Measurements from ENCODE around the gene ANKRD52. TPM values are rescaled to one million over a fixed set of nuclear protein-coding genes. Genes with fewer than 3 reads are reported as not detected.

The ANKRD52 gene
- total and polyA plus RNA-seq, 10 of the 15 experiments (the other 5 are each of a cell fraction or from before 2014, with no cell fraction given): 0.90 to 55.3 (median 16.1) TPM

DNA sequence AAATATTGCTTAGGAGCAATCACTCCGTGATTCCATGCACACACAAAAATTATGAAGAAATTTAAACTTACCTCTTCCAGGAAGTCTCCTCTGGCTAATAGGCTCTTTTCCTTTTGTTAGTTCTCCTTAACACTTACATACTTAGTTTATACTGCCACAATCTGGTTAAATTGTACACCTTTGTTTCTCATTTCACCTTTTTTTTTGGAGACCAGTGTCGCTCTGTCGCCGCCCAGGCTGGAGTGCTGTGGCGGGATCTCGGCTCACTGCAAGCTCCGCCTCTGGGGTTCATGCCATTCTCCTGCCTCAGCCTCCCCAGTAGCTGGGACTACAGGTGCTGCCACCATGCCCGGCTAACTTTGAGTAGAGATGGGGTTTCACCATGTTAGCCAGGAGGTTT is 2.2 kb upstream of the ANKRD52 start:
- intact Hi-C loops (cut with micrococcal nuclease; ENCODE audit: unreplicated experiment) (loop anchor here (10.0 kb wide), 1 partner anchor 204 kb away; the partner anchor contains the start of gene SPRYD4), in situ Hi-C loops (cut with MboI) (no loop called here)
- WGBS (ENCODE audit: insufficient coverage, insufficient replicate concordance, low lambda C conversion rate, missing lambda C conversion rate): 86% methylated on average over 8 of the region's 8 CpGs
- POLR2A ChIA-PET: no interaction called here
- no peaks in the 10 kb centered on the region for H4K20me1 ChIP-seq (ENCODE audit: control insufficient read depth, insufficient read depth)
- DNase-seq (ENCODE audit: low read depth, low spot score): no peak
- H3K36me3 ChIP-seq (ENCODE audit: control insufficient read depth in 2 of 2, insufficient read depth in 2 of 2, low read length in 1 of 2): peaks cover 1 to 7% of the 10 kb centered on the region in 2 experiments
- RAD21 ChIA-PET (ENCODE audit: unreplicated experiment): no interaction called here
- peaks cover 7% of the 10 kb centered on the region for H3K4me1 ChIP-seq (ENCODE audit: control insufficient read depth, insufficient read depth, low read length)
- no peaks in the 10 kb centered on the region for H3K9me3 ChIP-seq (replicated peaks; ENCODE audit: control insufficient read depth, insufficient read depth, low read length)
- H2AFZ ChIP-seq (ENCODE audit: control insufficient read depth, low read depth, low read length): no peak overlapping the region
- BruUV-seq (replicated peaks): no TSS peak
- SMC1A ChIA-PET (ENCODE audit: uncharacterized antibody, unreplicated experiment): no interaction called here
- no peak overlapping the region for H3K4me3 ChIP-seq
- H3K27ac ChIP-seq (ENCODE audit: control insufficient read depth, insufficient read depth): no peak overlapping the region
- no peaks in the 10 kb centered on the region for H3K27me3 ChIP-seq (replicated peaks in 1 of 2; ENCODE audit: control insufficient read depth in 2 of 2, insufficient read depth in 2 of 2, low read length in 1 of 2)
- H3K9ac ChIP-seq (ENCODE audit: control insufficient read depth, insufficient read depth, low read length): no peak overlapping the region
- no peak for TF ChIP-seq EGR1 (IDR thresholded peaks at IDR 0.05; ENCODE audit: borderline replicate concordance in 1 of 2, low read depth in 2 of 2, low read length in 2 of 2)
- TF ChIP-seq BRCA1 (IDR thresholded peaks at IDR 0.05; ENCODE audit: low read depth, low read length): no peak
- no peak for TF ChIP-seq SMARCA5 (IDR thresholded peaks at IDR 0.05)
- no peak for TF ChIP-seq BACH1 (IDR thresholded peaks at IDR 0.05; ENCODE audit: borderline replicate concordance)
- FAIRE-seq: no peak
- peaks cover 11% of the 10 kb centered on the region for H3K79me2 ChIP-seq (ENCODE audit: control insufficient read depth, insufficient read depth, low read length)
- no peak overlapping the region for H3K4me2 ChIP-seq (ENCODE audit: control insufficient read depth, insufficient read depth)
- CTCF ChIA-PET: interaction anchor here (0.9 to 1.4 kb wide), 2 partner anchors 18 to 69 kb away, joined by 3 to 5 read pairs; no protein-coding TSS in a partner anchor
- no peak for ATAC-seq

DNA sequence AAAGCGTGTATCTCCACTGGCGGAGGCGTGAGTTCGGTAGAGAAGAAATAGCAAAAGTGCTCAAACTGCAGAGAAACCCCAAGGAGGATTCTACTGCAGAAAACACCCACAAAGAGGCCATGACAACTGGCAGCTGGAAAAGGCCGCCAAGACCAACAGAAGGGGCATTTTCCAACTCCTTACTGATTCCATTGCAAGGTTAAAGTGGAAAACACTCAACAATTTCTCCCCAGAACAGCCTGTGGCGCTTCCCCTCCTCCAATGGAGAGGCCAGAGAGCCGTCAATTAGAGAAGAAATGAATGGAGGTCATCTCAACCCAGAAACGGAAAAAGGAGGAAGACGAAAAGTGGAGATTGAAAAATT is 618 bp upstream of the ANKRD52 start:
- no peaks in the 10 kb centered on the region for H3K9me3 ChIP-seq (replicated peaks; ENCODE audit: control insufficient read depth, insufficient read depth, low read length)
- no peaks in the 10 kb centered on the region for H3K27me3 ChIP-seq (replicated peaks in 1 of 2; ENCODE audit: control insufficient read depth in 2 of 2, insufficient read depth in 2 of 2, low read length in 1 of 2)
- H3K27ac ChIP-seq (ENCODE audit: control insufficient read depth, insufficient read depth): peak overlapping the region; percentile 73; the same call in 1 of the 2 replicates
- ChIA-PET CTCF (interaction anchor here (0.7 to 3.5 kb wide), 14 partner anchors 7 to 320 kb away, joined by 3 to 25 read pairs (median 4); partner anchors contain the start of genes CNPY2, COQ10A, IL23A and RNF41), SMC1A (ENCODE audit: uncharacterized antibody, unreplicated experiment) (interaction anchor here (0.7 to 1.4 kb wide), 4 partner anchors 15 to 205 kb away, joined by 3 to 5 read pairs (median 4); partner anchors contain the start of gene RNF41), RAD21 (ENCODE audit: unreplicated experiment) (interaction anchor here (0.6 to 2.8 kb wide), 5 partner anchors 37 to 290 kb away, joined by 3 to 12 read pairs (median 8); partner anchors contain the start of genes CS and RNF41), POLR2A (interaction anchor here (0.8 to 1.7 kb wide), 3 partner anchors 37 to 141 kb away, joined by 3 to 8 read pairs (median 4); partner anchors contain the start of genes RNF41 and ZC3H10)
- no peaks in the 10 kb centered on the region for H4K20me1 ChIP-seq (ENCODE audit: control insufficient read depth, insufficient read depth)
- BruUV-seq (replicated peaks): no TSS peak
- peak overlapping the region; percentile 95 for H3K4me3 ChIP-seq
- intact Hi-C loops (cut with micrococcal nuclease; ENCODE audit: unreplicated experiment): loop anchor here (2.0 kb wide), 2 partner anchors 132 to 140 kb away; partner anchors contain the start of gene ZC3H10
- peaks cover 1 to 8% of the 10 kb centered on the region in 2 experiments for H3K36me3 ChIP-seq (ENCODE audit: control insufficient read depth in 2 of 2, insufficient read depth in 2 of 2, low read length in 1 of 2)
- peaks cover 11% of the 10 kb centered on the region for H3K79me2 ChIP-seq (ENCODE audit: control insufficient read depth, insufficient read depth, low read length)
- TF ChIP-seq NFXL1 (IDR thresholded peaks at IDR 0.05; ENCODE audit: borderline replicate concordance): no peak
- no peak for TF ChIP-seq FOXK2 (IDR thresholded peaks at IDR 0.05)
- TF ChIP-seq ZNF207 (IDR thresholded peaks at IDR 0.05; ENCODE audit: borderline replicate concordance): no peak
- no peak for TF ChIP-seq ETV6 (conservative IDR thresholded peaks at IDR 0.05 in 1 of 2, IDR thresholded peaks at IDR 0.05 in 1 of 2; ENCODE audit: borderline replicate concordance in 1 of 2, low read depth in 1 of 2)
- no peak for TF ChIP-seq HCFC1 (IDR thresholded peaks at IDR 0.05; ENCODE audit: low read length)
- no peak for TF ChIP-seq STAT3 (IDR thresholded peaks at IDR 0.05; ENCODE audit: low read depth, low read length)
- no peak for TF ChIP-seq STAT1 (conservative IDR thresholded peaks at IDR 0.05)
- no peak for TF ChIP-seq CBX5 (IDR thresholded peaks at IDR 0.05; ENCODE audit: low read depth)
- no peak for TF ChIP-seq MXI1 (IDR thresholded peaks at IDR 0.05; ENCODE audit: low read depth, low read length)
- TF ChIP-seq CREM (IDR thresholded peaks at IDR 0.05; ENCODE audit: low read depth): no peak
- TF ChIP-seq, protein P1, sequence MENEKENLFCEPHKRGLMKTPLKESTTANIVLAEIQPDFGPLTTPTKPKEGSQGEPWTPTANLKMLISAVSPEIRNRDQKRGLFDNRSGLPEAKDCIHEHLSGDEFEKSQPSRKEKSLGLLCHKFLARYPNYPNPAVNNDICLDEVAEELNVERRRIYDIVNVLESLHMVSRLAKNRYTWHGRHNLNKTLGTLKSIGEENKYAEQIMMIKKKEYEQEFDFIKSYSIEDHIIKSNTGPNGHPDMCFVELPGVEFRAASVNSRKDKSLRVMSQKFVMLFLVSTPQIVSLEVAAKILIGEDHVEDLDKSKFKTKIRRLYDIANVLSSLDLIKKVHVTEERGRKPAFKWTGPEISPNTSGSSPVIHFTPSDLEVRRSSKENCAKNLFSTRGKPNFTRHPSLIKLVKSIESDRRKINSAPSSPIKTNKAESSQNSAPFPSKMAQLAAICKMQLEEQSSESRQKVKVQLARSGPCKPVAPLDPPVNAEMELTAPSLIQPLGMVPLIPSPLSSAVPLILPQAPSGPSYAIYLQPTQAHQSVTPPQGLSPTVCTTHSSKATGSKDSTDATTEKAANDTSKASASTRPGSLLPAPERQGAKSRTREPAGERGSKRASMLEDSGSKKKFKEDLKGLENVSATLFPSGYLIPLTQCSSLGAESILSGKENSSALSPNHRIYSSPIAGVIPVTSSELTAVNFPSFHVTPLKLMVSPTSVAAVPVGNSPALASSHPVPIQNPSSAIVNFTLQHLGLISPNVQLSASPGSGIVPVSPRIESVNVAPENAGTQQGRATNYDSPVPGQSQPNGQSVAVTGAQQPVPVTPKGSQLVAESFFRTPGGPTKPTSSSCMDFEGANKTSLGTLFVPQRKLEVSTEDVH (IDR thresholded peaks at IDR 0.05; ENCODE audit: low read depth, partially characterized antibody): no peak
- no peak for TF ChIP-seq RCOR1 (conservative IDR thresholded peaks at IDR 0.05; ENCODE audit: low read depth, low read length)
- peak overlapping the region; percentile 99 for H2AFZ ChIP-seq (ENCODE audit: control insufficient read depth, low read depth, low read length)
- peak overlapping the region; percentile 87 for H3K4me2 ChIP-seq (ENCODE audit: control insufficient read depth, insufficient read depth)
- in situ Hi-C loops (cut with MboI): no loop called here
- FAIRE-seq (no peak), ATAC-seq (peak; percentile 9; the same call in 2 of the 3 replicates), DNase-seq (ENCODE audit: low read depth, low spot score) (no peak)
- H3K4me1 ChIP-seq (ENCODE audit: control insufficient read depth, insufficient read depth, low read length): peaks cover 7% of the 10 kb centered on the region
- 4% methylated on average over 9 of the region's 9 CpGs for WGBS (ENCODE audit: insufficient coverage, insufficient replicate concordance, low lambda C conversion rate, missing lambda C conversion rate)
- H3K9ac ChIP-seq (ENCODE audit: control insufficient read depth, insufficient read depth, low read length): peak overlapping the region; percentile 80

All from GM12878 (cell line).